HG03565 (cell line): ENCODE results near the gene ALK.

Experiments
- ATAC-seq: cut with Tn5 transposase; IDR thresholded peaks from one replicate; pipeline ENCODE4 v1.9.1; 2021; ENCODE audit warnings: mild to moderate bottlenecking, moderate library complexity; ENCODE audit not compliant: unreplicated experiment

ALK gene

GRCh38 chr2:29614295-29614830, 307.0 kb downstream of the ALK start:
- no peak for ATAC-seq

GRCh38 chr2:29613792-29614266, 307.6 kb downstream of the ALK start:
- ATAC-seq: no peak

DNA sequence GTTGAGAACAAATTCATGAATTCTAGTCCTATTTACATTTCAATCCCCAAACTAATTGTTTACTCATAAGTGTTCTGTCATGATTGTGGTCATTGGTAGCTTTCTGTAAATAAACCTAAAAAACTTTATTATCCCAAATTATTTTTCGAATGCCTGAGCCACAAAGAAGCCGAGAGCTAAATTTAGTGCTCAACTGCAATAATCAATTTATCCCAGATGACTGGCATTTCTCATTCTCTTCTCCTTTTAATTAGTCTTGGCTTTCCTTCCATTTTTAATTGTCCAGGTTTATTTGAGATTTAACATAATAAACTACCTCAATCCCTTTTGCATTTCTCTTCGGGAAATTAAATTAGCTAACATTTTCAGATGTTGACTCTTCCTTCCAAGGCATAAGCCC, 308.3 kb downstream of the ALK start:
- ATAC-seq: no peak

GRCh38 chr2:29612568-29612967, 308.8 kb downstream of the ALK start:
- no peak for ATAC-seq

GRCh38 chr2:29611850-29612249, 309.5 kb downstream of the ALK start:
- ATAC-seq: no peak

- ATAC-seq: no peak
Observed at GRCh38 chr2:29611261-29611660, 310.1 kb downstream of the ALK start.

DNA sequence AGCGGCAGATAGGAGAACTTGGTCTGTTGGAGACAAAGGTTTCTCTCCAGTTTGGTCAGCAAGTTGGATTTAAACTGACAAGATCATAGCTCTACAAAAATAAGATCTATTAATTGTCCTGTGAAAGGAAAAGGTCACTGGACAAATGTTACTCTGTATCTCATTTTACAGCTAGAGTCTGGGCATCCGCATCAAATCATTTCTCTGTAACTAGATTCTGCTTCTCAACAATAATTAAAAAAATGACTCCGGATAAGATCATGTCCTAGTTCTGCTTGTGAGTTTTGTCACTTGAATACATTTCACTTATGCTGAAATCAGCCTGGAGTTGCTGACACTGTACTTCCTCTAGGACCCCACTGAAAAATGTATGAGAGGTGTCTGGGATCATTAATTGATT, 310.8 kb downstream of the ALK start:
- ATAC-seq: no peak

DNA sequence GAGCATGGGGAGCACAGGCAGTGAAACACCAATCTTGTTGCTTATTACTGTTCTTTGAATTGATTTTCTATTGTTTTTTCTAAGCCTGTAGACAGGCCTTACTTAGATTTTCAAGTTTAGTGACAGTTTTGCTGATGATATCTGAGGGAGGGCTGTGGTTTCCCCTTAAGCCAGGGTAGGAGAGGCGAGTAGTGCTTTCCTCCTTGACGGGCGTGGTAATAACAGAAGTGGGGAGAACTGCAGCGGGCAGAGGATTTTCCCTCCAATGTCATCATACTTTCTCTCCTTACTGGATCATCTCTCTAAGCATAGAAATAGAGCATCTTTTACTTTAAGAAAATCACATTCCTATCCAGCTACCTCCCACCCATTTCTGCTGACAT, 314.4 kb downstream of the ALK start:
- ATAC-seq: no peak

DNA sequence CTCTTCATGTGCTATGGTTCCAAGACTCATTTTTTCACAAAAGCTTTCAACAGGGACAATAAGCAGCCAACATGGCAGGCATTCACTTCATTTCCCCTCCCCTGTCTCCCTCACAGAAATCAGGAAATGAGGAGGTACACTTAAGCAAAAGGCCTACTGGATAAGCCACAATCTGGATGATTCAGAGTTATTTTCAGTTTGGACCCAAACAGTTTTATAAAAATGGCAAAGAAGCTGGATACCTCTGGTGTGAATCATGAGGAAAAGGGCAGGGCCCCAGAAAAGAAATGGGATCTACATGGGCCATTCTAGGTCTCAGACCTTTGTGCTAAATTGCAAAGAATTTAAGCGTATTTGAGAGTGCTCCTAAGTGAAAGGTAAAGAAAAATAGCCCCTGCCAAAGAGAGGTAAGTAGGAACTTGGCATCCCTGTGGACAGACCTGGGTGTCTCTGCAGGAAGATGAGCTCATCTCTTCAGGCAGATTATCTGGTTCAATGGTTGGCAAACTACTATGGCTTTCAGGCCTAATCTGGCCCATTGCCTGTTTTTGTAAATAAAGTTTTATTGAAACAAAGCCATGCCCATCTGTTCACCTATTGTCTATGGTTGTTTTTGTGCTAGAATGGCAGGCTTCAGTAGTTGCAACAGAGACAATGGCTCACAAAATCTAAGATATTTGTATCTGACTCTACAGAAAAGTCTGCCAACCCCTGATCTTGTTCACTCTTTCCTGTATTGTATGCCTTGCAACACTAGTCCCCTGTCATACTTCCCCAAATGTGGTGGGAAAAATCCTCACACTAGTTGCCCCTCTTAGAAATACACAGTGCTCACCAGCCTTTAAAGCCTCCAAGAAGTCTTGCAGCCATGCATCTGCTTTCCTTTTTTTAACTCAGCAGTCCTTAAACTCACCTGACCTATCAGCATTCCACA, 315.0 kb downstream of the ALK start:
- no peak for ATAC-seq

- ATAC-seq: no peak
Observed at GRCh38 chr2:29603341-29603740, 318.0 kb downstream of the ALK start.

- ATAC-seq: no peak
Observed at GRCh38 chr2:29601872-29602271, 319.5 kb downstream of the ALK start.

- no peak for ATAC-seq
Observed at GRCh38 chr2:29601321-29601720, 320.1 kb downstream of the ALK start.

- no peak for ATAC-seq
Observed at GRCh38 chr2:29599946-29600345, 321.4 kb downstream of the ALK start.

DNA sequence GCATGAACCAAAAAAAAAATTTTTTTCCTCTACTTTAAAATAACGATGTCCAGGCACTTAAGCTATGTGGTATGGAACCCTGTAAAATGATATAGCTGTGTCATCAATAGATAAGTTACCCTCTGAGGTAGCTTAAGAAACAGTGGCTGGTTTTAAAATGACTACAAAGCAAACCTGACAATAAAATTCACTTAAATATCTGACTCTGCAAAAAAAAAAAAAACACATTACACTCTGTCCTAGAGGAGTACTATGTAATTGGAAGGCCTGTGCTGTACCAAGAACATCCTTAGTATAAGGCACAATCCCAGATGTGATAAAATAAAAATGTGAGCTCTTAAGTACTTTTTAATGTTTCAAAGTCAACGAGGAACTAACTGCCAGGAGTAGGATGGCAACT, 322.4 kb downstream of the ALK start:
- no peak for ATAC-seq

DNA sequence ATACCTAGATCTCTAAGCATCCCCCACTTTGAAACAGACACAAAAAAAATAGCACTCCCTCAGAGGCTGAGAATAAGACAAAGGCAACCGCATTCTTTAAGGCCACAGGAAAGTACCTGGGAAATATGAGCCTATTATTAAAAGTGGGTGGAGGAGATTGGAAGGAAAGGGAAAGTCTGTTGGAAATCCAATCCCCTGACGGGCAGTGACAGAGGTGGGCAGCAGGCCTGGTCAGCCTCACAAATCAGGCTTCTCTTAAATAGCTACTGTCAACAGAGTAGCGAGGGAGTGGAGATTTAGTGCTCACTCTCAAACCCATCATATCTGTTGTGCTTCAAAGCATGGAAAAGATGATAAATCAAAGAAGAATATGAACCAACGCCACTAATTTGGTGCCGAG, 324.4 kb downstream of the ALK start:
- ATAC-seq: no peak

GRCh38 chr2:29596584-29596983, 324.8 kb downstream of the ALK start:
- no peak for ATAC-seq

- no peak for ATAC-seq
Observed at GRCh38 chr2:29591600-29591999, 329.8 kb downstream of the ALK start.

DNA sequence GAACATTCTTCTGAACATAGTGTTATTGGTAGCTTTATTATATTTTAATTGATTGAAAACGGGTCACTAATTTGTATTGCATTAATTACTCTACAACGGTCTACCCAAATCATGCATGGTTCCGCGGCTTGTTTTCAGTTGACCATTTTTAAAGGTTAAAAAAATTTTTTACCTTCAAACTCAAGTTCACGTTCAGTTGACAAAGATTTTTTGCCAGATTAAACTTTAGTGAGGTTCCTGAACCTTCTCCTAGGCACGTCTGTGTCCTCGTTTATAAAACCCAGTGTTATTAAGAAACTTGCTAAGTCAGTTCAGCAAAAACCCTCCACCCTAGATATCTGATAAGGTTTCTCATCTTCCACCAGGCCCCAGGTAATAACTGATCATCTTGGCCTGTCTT, 331.2 kb downstream of the ALK start:
- ATAC-seq: no peak

- ATAC-seq: no peak
Observed at GRCh38 chr2:29589440-29590103, 331.8 kb downstream of the ALK start.

- ATAC-seq: no peak
Observed at GRCh38 chr2:29587402-29588190, 333.8 kb downstream of the ALK start.

DNA sequence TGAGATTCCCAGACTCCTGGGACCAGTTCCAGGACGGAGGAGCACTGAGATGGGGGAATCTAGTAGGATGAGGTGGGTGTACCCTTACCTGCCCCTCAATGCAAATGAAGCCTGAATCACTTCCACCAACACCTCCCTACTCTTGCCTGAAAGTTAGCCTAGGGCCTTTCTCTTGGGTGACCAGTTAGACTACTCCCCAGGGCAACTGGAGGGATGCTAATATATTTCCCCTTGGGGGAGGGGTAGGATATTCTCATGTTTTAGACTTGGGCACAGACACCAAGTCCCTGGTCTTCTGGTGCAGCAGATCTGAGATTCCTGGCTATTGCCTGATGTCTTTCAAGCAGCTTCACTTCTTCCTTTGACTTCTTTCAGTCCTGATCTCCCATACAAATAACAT, 334.5 kb downstream of the ALK start:
- no peak for ATAC-seq
